ENCODE measurements around the gene APOBEC3B.
A peak's percentile ranks its signal among the peaks of the same experiment; 100 is the strongest.
"Not testable (repeated sequence)": the region's sequence is repeated elsewhere in the genome, so short reads cannot be mapped to it uniquely, and the experiment has no call there.

APOBEC3B gene

DNA sequence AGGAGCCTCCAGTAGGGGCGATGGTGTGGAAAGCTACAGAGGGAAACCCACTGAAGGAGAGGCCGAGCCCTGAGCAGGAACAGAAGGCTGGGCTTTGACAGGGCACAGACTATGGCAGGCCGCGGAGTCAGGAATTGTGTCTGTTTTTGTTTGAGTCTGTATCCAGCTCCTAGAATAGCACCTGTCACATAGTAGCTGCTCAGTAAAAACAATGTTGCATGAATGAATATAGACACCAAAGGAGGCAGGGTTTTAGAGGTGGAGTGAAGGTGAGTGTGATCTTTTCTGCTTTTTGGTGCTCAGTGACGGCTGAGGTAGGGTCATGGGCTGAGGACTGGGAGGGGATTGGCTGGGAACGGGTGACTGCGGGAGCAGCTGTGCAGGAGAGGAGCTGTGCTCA lies 43.2 kb upstream of the APOBEC3B start:
- no peak for DNase-seq (ENCODE audit: insufficient read length, low spot score)
- FAIRE-seq: no peak
- TF ChIP-seq, protein P1, sequence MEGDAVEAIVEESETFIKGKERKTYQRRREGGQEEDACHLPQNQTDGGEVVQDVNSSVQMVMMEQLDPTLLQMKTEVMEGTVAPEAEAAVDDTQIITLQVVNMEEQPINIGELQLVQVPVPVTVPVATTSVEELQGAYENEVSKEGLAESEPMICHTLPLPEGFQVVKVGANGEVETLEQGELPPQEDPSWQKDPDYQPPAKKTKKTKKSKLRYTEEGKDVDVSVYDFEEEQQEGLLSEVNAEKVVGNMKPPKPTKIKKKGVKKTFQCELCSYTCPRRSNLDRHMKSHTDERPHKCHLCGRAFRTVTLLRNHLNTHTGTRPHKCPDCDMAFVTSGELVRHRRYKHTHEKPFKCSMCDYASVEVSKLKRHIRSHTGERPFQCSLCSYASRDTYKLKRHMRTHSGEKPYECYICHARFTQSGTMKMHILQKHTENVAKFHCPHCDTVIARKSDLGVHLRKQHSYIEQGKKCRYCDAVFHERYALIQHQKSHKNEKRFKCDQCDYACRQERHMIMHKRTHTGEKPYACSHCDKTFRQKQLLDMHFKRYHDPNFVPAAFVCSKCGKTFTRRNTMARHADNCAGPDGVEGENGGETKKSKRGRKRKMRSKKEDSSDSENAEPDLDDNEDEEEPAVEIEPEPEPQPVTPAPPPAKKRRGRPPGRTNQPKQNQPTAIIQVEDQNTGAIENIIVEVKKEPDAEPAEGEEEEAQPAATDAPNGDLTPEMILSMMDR (IDR thresholded peaks at IDR 0.05; ENCODE audit: insufficient read depth, missing control alignments): no peak

DNA sequence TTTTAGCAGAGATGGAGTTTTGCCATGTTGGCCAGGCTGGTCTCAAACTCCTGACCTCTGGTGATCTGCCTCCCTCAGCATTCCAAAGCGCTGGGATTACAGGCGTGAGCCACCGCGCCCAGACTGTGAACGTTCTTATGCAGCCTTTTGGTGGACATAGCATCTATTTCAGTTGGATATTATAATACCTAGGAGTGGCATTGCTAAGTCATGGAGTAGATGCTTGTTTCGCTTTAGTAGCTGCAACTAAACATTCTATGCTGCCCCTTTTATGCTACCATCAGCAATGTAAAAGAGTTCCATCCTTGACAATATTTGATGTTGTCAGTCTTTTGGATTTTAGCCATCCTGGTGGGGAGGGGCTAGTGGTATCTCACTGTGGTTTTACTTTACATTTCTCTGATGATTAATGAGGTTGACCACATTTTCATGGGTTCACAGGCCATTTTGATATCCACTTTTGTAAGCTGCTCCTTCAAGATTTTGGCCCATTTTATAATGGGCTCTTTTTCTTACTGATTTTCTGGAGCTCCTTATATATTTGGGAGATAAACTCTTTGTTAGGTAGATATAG lies 41.2 kb upstream of the APOBEC3B start:
- no peak for FAIRE-seq
- DNase-seq (ENCODE audit: insufficient read length, low spot score): no peak
- TF ChIP-seq, protein P1 (IDR thresholded peaks at IDR 0.05; ENCODE audit: insufficient read depth, missing control alignments): no peak

DNA sequence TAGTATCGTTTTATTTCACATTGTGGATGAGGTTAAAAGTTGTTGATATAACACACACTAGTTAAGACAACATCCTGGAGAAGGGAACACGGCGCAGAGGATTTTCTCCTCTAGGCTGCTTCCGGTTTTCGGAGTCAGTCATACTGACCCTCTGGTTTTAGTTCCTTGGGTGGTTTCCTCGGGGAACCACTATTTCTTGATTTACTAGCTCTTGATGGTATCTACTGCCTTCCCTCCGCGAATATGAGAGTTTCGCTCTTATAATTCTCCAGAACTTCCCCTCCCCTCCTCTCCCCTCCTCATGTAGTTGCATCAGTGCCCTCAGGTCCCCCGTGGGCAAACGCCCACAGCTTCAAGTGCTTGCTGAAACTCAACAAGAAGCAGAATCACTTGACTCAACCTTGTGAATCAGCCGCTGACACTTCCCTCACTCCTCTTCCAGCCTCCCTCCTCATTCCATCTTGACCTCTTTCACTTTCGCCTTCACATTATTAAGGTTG lies 40.6 kb upstream of the APOBEC3B start:
- FAIRE-seq: no peak
- DNase-seq (ENCODE audit: insufficient read length, low spot score): no peak
- TF ChIP-seq, protein P1 (IDR thresholded peaks at IDR 0.05; ENCODE audit: insufficient read depth, missing control alignments): no peak

DNA sequence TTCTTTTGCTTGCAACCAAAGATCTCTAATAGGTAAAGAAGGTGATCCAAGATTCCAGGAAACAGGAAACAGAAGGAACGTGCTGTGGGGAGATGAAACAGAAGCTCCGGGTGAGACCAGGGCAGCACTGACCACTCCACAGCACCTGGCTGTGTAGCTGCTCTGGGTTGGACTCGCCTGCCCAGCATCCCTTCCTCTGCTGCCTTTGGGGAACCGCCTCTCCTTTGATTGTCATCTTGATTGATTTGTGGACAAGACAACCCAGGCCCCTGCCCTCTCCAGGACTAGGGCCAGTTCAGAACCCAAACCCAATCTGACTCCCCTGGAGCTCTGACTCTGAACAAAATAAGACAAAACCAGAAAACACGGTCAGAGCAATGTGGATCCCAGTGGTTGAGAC lies 39.4 kb upstream of the APOBEC3B start:
- FAIRE-seq (no peak), DNase-seq (ENCODE audit: insufficient read length, low spot score) (no peak)
- TF ChIP-seq, protein P1 (IDR thresholded peaks at IDR 0.05; ENCODE audit: insufficient read depth, missing control alignments): no peak

- TF ChIP-seq, protein P1 (IDR thresholded peaks at IDR 0.05; ENCODE audit: insufficient read depth, missing control alignments): peak; percentile 7
- no peak for DNase-seq (ENCODE audit: insufficient read length, low spot score)
- FAIRE-seq: no peak
Observed at GRCh38 chr22:38943201-38943600, 38.9 kb upstream of the APOBEC3B start.

DNA sequence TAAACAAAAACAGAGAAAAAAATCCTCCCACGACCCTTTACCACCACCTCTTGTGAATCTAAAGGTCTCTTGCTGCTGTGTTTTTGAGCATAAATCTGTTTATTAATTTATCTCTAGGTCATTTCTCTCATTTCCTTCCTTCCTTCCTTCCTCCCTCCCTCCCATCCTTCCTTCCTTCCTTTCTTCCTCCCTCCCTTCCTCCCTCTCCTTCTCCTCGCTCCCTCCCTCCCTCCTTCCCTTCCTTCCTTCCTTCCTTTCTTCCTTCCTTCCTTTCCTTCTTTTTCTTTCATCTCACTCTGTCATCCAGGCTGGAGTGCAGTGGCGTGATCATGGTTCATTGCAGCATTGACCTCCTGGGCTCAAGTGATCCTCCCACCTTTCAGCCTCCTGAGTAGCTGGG lies 38.3 kb upstream of the APOBEC3B start:
- TF ChIP-seq, protein P1 (IDR thresholded peaks at IDR 0.05; ENCODE audit: insufficient read depth, missing control alignments): no peak
- no peak for FAIRE-seq

GRCh38 chr22:38944653-38945052 lies 37.5 kb upstream of the APOBEC3B start:
- TF ChIP-seq, protein P1 (IDR thresholded peaks at IDR 0.05; ENCODE audit: insufficient read depth, missing control alignments): no peak
- DNase-seq (ENCODE audit: insufficient read length, low spot score) (no peak), FAIRE-seq (no peak)

More for the DNA sequence above, 38.3 kb upstream of the APOBEC3B start:
- DNase-seq (ENCODE audit: insufficient read length, low spot score): no peak

DNA sequence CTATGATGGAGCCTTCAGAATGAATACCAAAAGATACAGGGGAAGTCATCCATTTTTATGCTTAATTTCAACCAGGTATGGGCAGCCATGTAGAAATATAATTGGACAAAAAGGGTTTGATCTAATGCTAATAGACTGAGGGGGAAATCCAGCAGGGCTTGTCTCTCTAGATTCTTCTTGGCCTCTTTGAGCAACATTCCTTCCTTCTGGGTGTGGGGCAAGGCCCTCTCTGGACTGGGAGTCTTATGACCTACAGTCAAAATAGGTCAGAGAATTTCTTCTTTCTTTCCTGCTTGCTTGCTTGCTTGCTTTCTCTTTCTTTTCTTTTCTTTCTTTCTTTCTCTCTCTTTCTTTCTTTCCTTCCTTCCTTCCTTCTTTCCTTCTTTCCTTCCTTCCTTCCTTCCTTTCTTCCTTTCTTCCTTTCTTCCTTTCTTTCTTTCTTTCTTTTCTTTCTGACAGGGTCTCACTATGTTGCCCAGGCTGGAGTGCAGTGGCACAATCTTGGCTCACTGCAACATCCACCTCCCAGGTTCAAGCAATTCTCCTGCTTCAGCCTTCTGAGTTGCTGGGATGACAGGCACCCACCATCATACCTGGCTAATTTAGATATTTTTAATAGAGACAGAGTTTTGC lies 36.3 kb upstream of the APOBEC3B start:
- DNase-seq (ENCODE audit: insufficient read length, low spot score); FAIRE-seq: not testable (repeated sequence)

All from D721Med (cell line).